H1 (cell line): Measurements from ENCODE around the gene CENPX. TPM values are rescaled to one million over a fixed set of nuclear protein-coding genes. Genes with fewer than 3 reads are reported as not detected.

Source experiments
- CTBP2 ChIP-seq: IDR thresholded peaks from 2 replicates; pipeline ENCODE4 v1.7.0; 2011; ENCODE audit warnings: borderline replicate concordance, mild to moderate bottlenecking, moderate library complexity, mixed read lengths, low read length; ENCODE audit not compliant: insufficient read depth, insufficient read length
- KDM1A ChIP-seq: fragments of 200-600, 300-600 bp; sonication (generic); IDR thresholded peaks from 2 replicates; pipeline ENCODE4 v1.7.1; 2016; ENCODE audit warnings: mild to moderate bottlenecking, low read length, borderline replicate concordance
- MAFK ChIP-seq: IDR thresholded peaks from 2 replicates; pipeline ENCODE4 v1.6.1; 2012; ENCODE audit warnings: low read depth, mild to moderate bottlenecking, improper control_type of control experiment, low read length
- PHF8 ChIP-seq: fragments of 200-600 bp; sonication (generic); conservative IDR thresholded peaks from 2 replicates; pipeline ENCODE4 v1.7.1; 2012; ENCODE audit warnings: low read depth, mild to moderate bottlenecking, inconsistent platforms, low read length, moderate library complexity
- RXRA ChIP-seq: IDR thresholded peaks from 2 replicates; pipeline ENCODE4 v1.6.1; 2011; ENCODE audit warnings: low read depth, mild to moderate bottlenecking, low read length, moderate library complexity; ENCODE audit not compliant: insufficient read depth
- SIRT6 ChIP-seq: IDR thresholded peaks from one replicate; pipeline ENCODE4 v1.7.1; 2012; ENCODE audit warnings: low read length, inconsistent platforms
- polyA plus RNA-seq, 7 experiments: library from polyadenylated mRNA; depleted of rRNA in 3 of 7; stranded (reverse) in 5 of 7; unstranded in 2 of 7; fragments of >200 nt in 5 of 7; fragments of 200-250 nt in 2 of 7; gene quantifications; 1 replicate in 5 of 7; 2 replicates in 1 of 7; 4 replicates in 1 of 7; pipeline versions ENCODE4 v1.2.1 to v1.2.3, GENCODE V29; 2011 to 2013; ENCODE audit warnings: missing spikeins in 2 of 7, mixed read lengths in 2 of 7
- total RNA-seq: library from RNA; stranded (reverse); fragmentation: NEBNext Ultra II Directional; extraction: Animal tissue kit (Norgen Biotek cat#: 25700); gene quantifications from 2 replicates; pipeline ENCODE4 v1.2.1, GENCODE V29; 2021

Gene CENPX
- total and polyA plus RNA-seq, 2 of the 8 experiments (the other 6 are each of a cell fraction or from before 2014, with no cell fraction given): 116 to 122 TPM

- TF ChIP-seq PHF8 (no peak), KDM1A (no peak), MAFK (no peak), SIRT6 (no peak), CTBP2 (no peak), RXRA (no peak)
- TF ChIP-seq, all 59 proteins: peak for 0
Observed at GRCh38 chr17:82014432-82014831, 8.2 kb downstream of the CENPX start (continued).
